HFFc6 (cell line): ENCODE measurements around the gene CTNND2. TPM values are rescaled to one million over a fixed set of nuclear protein-coding genes. Genes with fewer than 3 reads are reported as not detected.

ENCODE experiments used
- DNase-seq: peaks from one replicate; pipeline ENCODE4 v3.0.0-alpha.2; 2018
- H3K27ac Mint-ChIP-seq: 2 replicates; pipeline ENCODE4 v1.8.0; 2020; ENCODE audit warnings: mild to moderate bottlenecking, mixed read lengths
- H3K27me3 Mint-ChIP-seq: 2 replicates; pipeline ENCODE4 v1.8.0; 2021; ENCODE audit warnings: mild to moderate bottlenecking, moderate library complexity, mixed read lengths; ENCODE audit not compliant: insufficient read depth
- H3K36me3 Mint-ChIP-seq: 2 replicates; pipeline ENCODE4 v1.8.0; 2021; ENCODE audit warnings: low read depth, mixed read lengths
- H3K4me1 Mint-ChIP-seq: 2 replicates; pipeline ENCODE4 v1.8.0; 2020; ENCODE audit warnings: low read depth, mixed read lengths
- H3K4me3 Mint-ChIP-seq: 2 replicates; pipeline ENCODE4 v1.8.0; 2020; ENCODE audit warnings: mild to moderate bottlenecking, moderate library complexity, mixed read lengths
- H3K9me3 Mint-ChIP-seq: 2 replicates; pipeline ENCODE4 v1.8.0; 2020; ENCODE audit warnings: mild to moderate bottlenecking, mixed read lengths
- CTCF ChIP-seq: fragments of 200-600 bp; sonication (generic); IDR thresholded peaks from 2 replicates; pipeline ENCODE4 v1.5.0; 2021; ENCODE audit warnings: antibody characterized with exemption, mild to moderate bottlenecking
- total RNA-seq, 6 experiments: library from RNA; stranded (reverse); fragmentation: NEBNext Ultra II Directional; extraction: Animal tissue kit (Norgen Biotek cat#: 25700); gene quantifications; 2 replicates in 1 of 6; 3 replicates in 5 of 6; pipeline ENCODE4 v1.2.3, GENCODE V29; 2021

CTNND2 gene
- total RNA-seq, 6 experiments from 2014 or later, result not detected

DNA sequence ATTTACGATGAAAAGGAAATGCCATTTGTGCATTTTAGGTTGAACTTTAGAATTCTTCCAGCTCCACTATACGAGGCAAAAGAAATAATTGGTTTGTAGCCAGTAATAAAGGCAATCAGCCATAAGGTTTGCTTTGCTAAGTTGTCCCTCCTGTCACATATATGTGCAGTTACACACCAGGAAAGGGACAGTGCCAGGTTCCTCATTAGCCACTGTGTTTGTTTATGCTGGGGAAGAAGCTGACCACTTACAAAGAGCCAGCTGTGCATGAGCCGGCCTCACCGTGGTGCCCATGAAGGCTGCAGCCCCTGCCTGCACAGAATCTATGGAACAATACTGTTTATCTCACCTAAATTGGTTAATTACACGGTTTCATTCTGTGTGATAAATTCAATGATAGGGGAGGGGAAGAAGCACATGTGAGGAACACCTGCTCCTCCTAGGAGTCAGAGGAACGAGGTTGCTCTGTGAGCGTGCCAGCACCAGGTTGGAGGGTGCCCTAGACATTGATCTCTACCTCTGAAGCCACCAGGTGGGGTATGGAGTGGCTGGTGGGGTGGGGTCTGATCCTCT lies 969.4 kb downstream of the CTNND2 start:
- no peak overlapping the region for H3K4me3 Mint-ChIP-seq
- H3K9me3 Mint-ChIP-seq, result peaks cover 8% of the 10 kb centered on the region
- H3K27ac Mint-ChIP-seq, result no peak overlapping the region
- TF ChIP-seq CTCF, result no peak
- peaks cover 29% of the 10 kb centered on the region for H3K27me3 Mint-ChIP-seq
- H3K4me1 Mint-ChIP-seq, result no peaks in the 10 kb centered on the region
- H3K36me3 Mint-ChIP-seq, result peaks cover under 1% of the 10 kb centered on the region; the same call in 1 of the 2 replicates
- no peak for DNase-seq

GRCh38 chr5:10933121-10933520 lies 971.1 kb downstream of the CTNND2 start:
- DNase-seq, result no peak
- TF ChIP-seq CTCF, result no peak
- peaks cover 7% of the 10 kb centered on the region for H3K36me3 Mint-ChIP-seq
- no peak overlapping the region for H3K4me3 Mint-ChIP-seq
- H3K4me1 Mint-ChIP-seq, result no peaks in the 10 kb centered on the region
- H3K9me3 Mint-ChIP-seq, result peaks cover 15% of the 10 kb centered on the region
- peaks cover 25% of the 10 kb centered on the region for H3K27me3 Mint-ChIP-seq
- no peak overlapping the region for H3K27ac Mint-ChIP-seq

DNA sequence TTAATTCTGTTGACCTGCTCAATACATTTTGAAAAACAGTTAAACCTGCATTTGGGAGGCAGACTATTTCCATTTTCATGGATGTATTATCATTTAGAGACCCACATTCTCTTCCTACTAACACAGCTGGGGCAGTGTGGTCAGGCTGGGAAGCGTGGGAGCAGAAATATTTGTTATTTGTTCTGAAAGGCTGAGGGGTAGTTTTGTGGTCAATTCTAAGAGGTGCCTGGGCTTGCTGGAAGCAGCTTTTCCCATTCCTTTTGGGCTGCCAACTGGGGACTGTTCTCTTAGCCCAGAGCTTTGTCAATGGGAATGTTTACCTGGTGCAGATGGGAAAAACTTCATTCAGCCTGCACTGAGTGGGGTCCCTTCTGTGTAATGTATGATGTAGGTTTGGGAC lies 971.8 kb downstream of the CTNND2 start:
- Mint-ChIP-seq H3K27ac (no peak overlapping the region), H3K4me1 (no peaks in the 10 kb centered on the region), H3K36me3 (peaks cover 7% of the 10 kb centered on the region), H3K27me3 (peaks cover 25% of the 10 kb centered on the region), H3K4me3 (no peak overlapping the region), H3K9me3 (peaks cover 15% of the 10 kb centered on the region)
- no peak for DNase-seq
- TF ChIP-seq CTCF, result no peak

- H3K27ac Mint-ChIP-seq, result no peak overlapping the region
These were observed 976.6 kb downstream of the CTNND2 start for GRCh38 chr5:10927608-10928007.

GRCh38 chr5:10923310-10923709 lies 980.9 kb downstream of the CTNND2 start:
- H3K9me3 Mint-ChIP-seq, result 0 out of 2 replicates have a peak, but pooled peaks cover 10% of the 10 kb centered on the region

More at GRCh38 chr5:10927608-10928007, 976.6 kb downstream of the CTNND2 start:
- no peaks in the 10 kb centered on the region for H3K4me1 Mint-ChIP-seq
- no peak for TF ChIP-seq CTCF
- H3K9me3 Mint-ChIP-seq, result peaks cover 25% of the 10 kb centered on the region
- no peak for DNase-seq
- peaks cover 7% of the 10 kb centered on the region for H3K36me3 Mint-ChIP-seq
- peaks cover 18% of the 10 kb centered on the region for H3K27me3 Mint-ChIP-seq
- no peak overlapping the region for H3K4me3 Mint-ChIP-seq

More at GRCh38 chr5:10923310-10923709, 980.9 kb downstream of the CTNND2 start:
- Mint-ChIP-seq H3K4me3 (no peak overlapping the region), H3K27ac (no peak overlapping the region), H3K4me1 (no peaks in the 10 kb centered on the region), H3K36me3 (no peaks in the 10 kb centered on the region), H3K27me3 (peaks cover 16% of the 10 kb centered on the region)
- TF ChIP-seq CTCF, result no peak
- no peak for DNase-seq
